Measurements from ENCODE around the gene DENND4A.
"Not testable (repeated sequence)": the region's sequence is repeated elsewhere in the genome, so short reads cannot be mapped to it uniquely, and the experiment has no call there.

Gene DENND4A

DNA sequence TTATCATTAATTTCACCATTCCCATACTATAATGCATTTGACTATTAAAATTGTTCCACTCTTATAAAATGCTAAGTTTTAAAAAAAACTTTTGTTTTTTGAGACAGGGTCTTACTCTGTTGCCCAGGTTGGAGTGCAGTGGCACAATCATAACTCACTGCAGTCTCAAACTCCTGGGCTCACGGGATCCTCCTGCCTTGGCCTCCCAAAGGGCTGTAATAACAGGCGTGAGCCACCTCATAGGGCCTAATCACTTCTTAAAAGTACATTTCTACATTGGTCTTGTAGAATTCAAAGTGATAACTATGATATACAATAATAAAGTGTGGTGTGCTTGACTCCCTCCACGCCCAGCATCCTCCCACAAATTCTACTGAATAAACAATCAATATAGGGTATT, 3.0 kb downstream of the DENND4A start:
- no peak for DNase-seq (ENCODE audit: low spot score)

DNA sequence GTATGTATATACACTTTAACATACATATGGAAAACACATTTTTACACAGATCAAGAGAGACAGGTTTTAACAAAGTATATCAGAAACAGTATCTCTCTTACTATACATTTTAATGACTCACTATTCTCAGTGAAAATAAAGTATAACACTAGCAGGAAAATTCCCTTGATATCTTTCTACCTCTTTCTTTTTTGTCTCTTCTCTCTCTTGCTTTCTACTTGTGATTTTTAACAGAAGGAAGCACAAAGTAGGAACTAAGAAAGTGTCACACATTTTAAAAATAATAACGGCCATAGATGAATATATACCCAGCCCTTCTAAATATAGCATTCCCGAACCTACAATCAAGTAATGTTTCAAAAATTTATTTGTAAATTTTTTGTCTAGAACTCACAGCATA, 4.8 kb downstream of the DENND4A start:
- no peak for DNase-seq (ENCODE audit: low spot score)

DNA sequence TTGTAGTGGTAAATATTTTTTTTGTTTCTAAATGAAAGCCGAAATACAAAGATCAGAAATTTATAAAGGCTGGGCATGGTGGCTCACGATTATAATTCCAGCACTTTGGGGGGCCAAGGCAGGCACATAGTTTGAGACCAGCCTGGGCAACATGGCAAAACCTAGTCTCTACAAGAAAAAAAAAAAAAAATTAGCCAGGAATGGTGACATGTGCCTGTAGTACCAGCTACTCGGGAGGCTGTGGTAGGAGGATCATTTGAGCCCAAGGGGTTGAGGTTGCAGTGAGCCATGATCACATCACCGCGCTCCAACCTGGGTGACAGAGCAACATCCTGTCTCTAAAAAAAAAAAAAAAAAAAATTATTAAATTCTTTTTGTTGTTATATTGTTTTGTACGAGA, 6.9 kb downstream of the DENND4A start:
- DNase-seq (ENCODE audit: low spot score), result no peak

DNA sequence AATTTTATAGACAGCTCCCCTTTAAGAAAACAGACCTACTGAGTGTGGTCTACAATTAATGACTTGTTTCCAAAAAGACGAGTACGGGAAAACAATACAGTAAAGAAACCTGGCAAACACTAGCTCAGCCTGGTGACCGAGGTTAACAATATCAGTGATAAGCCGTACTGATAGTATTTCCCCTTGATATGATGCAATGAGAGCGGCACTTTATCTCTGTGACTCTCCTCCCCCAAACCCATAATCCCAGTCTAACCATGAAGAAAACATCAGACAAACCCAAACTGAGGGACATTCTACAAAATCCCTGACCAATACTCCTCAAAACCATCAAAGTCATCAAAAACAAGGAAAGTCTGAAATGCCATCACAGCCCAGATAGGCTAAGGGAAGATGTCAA, 8.2 kb downstream of the DENND4A start:
- no peak for DNase-seq (ENCODE audit: low spot score)

DNA sequence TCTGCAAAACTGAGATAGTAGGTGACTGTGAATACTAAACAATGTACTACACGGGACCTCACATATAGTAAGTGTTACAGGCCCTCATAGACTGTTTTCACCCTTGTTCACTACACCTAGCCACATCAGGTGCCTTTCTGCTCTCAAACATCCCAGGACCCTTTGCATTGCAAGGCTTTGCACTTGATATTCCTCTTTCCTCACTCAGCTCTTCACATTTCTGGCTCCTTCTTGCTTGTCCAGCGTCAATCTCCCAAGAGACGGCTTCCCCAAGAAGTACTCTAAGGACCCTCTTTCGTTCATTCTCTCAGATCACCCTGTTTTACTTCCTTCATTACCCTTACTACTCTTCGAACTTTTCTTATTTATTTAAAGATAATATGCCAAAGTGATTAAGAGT, 10.0 kb downstream of the DENND4A start:
- no peak for DNase-seq (ENCODE audit: low spot score)

DNA sequence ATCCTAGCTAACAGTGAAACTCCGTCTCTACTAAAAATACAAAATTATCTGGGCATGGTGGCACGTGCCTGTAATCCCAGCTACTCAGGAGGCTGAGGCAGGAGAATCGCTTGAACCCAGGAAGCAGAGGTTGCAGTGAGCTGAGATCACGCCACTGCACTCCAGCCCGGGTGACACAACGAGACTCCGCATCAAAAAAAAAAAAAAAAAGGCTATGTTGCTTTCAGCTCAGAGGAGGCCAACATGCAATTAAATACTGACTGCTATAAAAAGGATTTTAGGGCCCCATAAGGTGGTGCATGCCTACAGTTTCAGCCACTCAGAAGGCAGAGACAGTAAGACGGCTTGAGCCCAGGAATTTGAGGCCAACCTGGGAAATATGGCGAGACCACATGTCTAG, 13.4 kb downstream of the DENND4A start:
- DNase-seq (ENCODE audit: low spot score), result not testable (repeated sequence)

DNA sequence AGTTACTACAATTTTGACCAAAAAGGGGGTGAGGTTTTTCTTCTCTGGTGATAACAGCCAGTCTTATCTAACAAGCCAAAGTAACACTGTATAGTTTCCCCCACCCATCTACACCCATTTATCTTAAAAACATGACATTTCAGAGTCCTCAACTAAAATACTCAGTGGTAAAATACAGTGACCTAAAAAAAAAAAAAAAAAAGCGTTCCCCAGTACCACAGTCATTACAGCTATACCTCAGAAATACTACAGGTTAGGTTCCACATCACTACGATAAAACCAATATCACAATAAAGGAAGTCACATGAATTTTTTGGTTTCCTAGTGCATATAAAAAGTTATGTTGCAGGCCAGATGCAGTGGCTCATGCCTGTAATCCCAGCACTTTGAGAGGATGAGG, 13.8 kb downstream of the DENND4A start:
- DNase-seq (ENCODE audit: low spot score), result no peak

DNA sequence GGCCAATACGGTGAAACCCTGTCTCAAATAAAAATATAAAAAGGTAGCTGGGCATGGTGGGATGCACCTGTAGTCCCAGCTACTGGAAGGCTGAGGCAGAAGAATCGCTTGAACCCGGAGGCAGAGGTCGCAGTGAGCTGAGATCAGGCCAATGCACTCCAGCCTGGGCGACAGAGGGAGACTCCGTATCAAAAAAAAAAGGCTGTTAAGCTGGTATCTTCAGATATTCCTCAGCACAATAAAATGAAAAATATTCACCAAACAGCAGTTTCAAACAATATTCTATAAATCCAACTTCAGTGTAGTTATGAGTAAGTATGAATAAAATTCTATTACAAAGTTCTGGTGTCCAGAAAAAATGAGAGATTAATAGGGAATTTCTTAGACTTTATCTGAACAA, 14.2 kb downstream of the DENND4A start:
- no peak for DNase-seq (ENCODE audit: low spot score)

DNA sequence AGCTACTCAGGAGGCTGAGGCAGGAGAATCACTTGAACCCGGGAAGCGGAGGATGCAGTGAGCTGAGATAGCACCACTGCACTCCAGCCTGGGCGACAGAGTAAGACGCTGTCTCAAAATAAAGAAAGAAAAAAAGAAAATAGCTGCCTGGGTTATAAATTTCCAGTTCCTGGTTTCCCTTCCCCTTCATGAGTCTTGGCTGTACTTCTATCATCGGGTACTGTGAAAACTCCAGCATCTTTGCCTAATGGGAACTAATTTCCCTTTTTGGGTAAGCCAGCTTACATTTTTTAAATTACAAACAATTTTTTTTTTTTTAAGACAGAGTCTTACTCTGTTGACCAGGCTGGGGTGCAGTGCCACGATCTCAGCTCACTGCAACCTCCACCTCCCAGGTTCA, 15.0 kb downstream of the DENND4A start:
- no peak for DNase-seq (ENCODE audit: low spot score)

DNA sequence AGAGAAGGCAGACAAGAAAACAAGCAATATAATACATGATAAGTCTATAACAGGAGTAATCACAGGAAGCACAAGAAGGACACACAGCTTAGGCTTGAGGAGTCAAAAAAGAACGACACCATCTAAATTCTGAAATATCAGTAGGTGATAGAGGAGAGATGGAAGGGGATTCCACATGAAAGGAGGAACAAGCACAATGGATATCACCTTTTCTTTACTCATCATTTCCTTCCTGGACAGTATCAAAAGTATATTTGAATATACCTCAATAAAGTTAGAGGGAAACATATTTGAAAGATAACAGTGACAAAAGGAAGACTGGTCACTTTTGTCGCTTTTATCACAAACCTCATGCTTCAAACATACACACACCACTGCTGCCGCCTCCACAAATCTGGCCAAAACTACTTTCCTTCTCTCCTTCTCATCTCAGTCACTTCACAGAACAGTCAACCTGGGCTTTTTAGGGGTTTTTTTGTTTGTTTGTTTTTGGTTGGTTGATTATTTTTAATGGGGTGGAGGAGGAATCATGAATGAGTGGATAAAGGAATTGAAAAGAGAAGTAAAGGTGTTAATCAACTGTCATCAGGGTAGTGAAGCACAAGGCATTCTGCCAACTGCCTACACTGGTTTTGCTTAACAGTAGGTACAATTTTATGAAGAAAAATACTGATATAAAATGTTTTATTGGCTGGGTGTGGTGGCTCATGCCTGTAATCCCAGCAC, 18.5 kb downstream of the DENND4A start:
- DNase-seq (ENCODE audit: low spot score), result no peak

DNA sequence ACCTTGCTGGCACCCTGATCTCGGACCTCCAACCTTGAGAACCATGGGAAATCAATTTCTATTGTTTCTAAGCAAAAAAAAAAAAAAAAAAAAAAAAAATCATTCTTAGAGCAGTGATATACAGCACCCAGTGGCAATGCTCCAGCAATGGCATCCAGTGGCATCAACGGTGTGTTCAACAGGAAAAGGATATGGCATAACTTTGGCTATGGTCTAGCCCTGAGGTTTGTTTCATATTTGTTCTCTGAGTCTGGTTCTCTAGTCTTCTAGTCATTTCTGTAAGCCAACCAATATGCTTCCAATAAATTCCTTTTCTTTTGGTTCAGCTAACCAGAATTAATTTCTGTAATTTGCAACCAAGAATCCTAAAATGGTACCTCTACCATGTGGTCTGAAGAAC, 19.2 kb downstream of the DENND4A start:
- DNase-seq (ENCODE audit: low spot score), result no peak

DNA sequence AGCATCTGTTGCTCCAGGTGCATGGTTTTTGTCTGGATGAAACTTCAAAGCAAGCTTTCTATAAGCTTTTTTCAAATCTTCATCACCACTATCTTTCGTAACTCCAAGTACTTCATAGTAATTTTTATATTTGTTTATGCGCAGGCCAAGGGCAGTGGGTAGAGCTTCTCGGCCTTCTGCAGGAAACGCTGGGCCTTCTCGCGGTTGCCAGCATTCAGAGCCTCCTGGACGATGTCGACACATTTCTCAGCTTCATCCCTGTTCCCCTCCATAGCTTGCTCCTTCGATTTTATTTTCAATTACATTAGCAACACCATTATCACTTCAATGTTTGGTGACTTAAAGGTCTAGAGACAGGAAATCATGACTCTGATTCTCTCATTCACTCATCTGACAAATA, 20.2 kb downstream of the DENND4A start:
- DNase-seq (ENCODE audit: low spot score), result no peak

DNA sequence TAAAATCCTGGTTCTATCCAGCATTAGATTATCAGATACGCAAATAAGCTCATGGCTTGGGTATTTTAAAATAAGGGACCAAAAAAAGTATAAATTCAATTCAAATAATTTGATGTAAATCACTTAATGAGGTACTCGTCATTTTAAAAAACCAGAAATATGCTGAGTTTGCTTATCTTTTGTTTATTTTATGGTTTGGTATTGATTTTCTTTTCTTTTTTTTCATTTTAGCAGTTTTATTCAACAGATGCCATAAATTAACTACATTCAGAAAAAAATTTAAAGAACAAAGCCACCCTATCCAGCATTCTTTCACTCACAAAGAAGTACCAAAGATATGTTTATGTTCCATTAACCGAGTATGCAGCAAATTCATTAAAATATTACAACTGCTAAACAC, 22.6 kb downstream of the DENND4A start:
- DNase-seq (ENCODE audit: low spot score), result no peak

DNA sequence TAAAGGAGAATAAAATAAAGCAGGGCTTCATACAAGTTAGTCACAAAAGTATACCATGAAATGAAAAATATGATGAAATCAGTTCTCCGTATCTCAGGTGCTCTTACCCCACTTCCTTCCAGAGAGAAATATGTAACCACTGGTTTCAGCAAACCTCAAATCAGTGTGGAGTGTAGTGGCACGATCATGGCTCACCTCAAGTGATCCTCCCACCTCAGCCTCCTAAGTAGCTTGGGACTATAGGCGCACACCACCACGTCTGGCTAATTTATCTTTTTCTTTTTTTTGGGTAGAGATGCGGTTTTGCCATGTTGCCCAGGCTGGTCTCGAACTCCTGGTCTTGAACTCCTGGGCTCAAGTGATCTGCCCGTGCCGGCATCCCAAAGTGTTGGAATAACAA, 24.2 kb downstream of the DENND4A start:
- no peak for DNase-seq (ENCODE audit: low spot score)

DNA sequence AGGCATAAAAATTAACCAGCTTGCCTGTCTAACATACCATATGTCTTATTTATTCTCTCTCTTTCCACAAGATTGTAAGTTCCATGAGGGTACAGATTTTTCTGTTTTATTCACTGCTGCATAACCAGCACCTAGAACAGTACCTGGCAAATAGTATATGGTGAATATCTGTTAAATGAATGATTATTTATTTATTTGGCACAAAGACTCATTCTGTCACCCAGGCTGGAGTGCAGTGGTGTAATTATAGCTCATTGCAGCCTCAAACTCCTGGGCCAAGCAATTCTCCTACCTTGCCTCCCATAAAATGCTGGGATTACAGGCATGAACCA, 24.9 kb downstream of the DENND4A start:
- DNase-seq (ENCODE audit: low spot score), result no peak

DNA sequence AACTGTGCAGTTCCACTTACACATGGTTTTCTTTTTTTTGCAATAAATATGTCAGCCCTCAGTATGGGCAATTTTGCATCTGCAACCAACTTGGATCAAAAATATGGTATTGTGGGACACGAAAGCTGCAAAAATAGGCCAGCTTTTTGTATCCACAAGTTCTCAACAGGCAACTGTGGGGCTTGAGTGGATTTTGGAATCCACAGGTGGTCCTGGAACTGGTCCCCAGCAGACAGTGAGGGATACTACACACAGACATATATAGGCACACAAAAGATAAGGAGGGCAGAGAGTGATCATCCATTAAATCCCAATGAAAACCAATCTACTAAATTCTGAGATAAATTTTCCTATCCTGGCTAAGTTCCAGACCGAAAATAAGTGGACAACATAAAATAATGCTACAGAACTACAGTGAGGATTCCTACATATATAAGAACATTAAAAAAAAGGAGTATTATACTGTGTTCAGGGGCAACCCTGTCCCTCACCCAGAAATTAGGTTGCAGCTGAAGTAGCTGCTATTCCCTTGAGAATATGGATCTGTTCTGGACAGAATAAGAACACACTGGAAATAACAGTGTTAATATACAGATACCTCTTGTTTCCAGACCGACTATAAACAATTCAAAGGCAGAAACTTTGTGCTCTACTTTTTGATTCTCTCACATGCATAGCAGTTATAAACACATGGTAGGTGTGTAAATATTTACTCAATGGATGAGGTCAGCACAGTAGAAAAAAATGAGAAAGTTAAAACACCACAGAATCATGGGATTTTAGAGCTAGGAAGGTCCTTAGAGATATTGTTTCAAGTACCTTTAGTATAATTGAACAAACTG, 25.4 kb downstream of the DENND4A start:
- DNase-seq (ENCODE audit: low spot score), result no peak

DNA sequence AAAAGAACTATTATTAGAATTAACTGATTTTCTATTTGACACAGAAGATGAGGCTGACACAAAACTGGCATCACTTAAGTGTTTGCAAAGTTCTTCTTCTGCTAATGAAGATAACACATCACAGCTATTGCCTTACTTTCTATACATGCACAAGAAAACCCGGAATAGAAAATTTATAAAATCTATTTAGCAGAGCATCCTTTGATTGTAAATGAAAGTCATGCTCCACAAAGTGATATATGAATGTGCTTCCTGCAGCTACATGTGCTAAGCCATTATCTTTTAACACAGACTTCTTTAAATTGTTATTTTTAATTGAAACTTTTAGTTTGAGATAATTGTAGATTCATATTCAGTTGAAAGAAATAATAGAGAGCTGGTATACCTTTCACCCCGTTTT, 27.0 kb downstream of the DENND4A start:
- no peak for DNase-seq (ENCODE audit: low spot score)

DNA sequence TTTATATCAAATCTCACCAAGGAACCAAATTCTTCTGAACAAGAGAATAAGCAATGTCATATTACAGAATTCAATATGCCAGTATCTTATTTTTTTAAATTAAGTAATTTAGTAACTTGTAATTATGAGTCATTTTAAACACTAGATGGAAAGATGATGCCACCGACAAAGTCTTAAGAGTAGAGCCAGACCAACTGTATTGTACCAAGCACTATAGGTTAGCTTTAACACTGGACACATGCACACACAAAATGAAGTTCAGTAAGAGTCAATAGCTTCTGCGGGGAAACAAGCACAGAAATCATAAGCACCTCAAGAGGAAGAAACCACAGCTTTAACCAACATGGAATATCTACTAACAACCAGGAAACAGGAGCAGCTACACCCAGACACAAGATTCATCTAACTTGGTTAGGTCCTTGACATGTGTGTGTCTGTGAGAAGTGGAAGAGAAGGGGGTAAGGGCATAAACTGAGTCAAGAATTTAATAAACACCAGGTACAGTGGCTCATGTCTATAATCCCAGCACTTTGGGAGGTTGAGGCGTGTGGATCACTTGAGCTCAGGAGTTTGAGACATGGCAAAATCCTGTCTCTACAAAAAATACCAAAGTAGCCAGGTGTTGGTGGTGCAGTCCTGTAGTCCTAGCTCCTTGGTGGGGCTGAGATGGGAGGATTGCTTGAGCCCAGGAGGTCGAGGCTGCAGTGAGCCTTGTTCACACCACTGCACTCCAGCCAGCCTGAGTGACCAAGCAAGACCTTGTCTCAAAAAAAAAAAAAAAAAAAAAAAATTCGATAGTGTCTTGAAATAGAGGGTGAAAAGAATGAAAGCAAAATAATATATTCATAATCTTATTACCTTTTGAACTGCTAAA, 28.9 kb downstream of the DENND4A start:
- no peak for DNase-seq (ENCODE audit: low spot score)

DNA sequence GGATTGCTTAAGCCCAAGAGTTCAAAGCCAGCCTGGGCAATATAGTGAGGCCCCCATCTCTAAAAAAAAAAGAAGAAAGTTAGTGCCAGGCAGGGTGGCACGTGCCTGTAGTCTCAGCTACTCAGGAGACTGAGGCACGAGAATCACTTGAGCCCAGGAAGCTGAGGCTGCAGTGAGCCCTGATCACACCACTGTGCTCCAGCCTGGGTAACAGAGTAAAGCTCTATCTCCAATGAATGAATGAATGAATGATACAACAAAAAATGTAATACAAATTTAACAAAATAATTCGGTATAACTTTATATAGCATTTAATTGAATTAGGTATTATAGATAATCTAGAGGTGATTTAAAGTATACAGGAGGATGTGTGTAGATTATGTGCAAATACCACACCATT, 29.7 kb downstream of the DENND4A start:
- DNase-seq (ENCODE audit: low spot score), result no peak

DNA sequence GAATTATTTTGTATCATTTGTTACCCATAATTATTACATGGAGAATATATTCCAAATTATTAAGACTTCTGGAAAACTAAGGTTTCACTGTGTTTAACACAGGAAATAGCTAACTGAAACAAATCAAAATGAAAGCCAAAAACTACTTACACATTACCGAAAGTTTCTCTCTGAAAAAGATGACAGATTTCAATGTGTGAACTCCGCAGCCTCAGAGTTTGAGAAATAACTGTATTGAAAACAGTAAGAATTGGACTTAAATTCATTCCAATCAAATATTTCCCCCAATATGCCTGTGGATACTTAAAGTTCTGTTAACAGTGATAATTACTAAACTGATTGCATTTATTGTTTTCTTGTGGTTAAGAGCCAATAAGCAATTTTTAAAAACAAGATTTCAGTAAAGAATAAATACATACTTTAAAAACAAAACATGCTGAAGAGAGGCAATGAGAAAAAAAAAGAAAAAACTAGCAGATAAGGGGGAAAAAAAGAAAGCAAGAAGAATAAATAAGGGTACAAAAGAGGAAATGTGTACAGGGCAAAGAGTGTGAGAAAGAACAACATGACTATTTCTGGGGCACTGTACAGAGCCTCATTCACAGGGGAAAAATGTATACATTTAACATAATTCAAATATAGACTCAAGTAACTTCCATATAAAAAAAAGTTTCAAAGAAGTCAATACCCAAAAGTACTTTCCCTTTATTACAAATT, 30.7 kb downstream of the DENND4A start:
- DNase-seq (ENCODE audit: low spot score), result no peak

DNA sequence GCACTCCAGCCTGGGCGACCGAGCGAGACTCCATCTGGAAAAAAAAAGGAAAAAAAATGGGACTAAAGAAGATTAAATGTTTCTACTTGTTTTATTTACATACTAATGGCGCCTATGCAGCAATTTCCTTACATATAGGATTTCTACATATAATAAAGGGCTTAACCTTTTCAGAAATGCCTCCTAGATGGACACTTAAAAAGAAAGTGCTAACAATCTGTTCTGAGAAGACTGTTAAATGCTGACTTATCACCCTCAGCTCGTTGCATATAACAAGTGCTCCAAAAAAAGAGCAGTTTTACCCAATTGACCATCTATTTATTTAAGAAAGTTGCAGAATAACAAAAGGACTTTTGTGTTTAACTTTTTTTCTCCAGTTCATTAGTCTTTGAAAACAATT, 32.7 kb downstream of the DENND4A start:
- DNase-seq (ENCODE audit: low spot score), result no peak

DNA sequence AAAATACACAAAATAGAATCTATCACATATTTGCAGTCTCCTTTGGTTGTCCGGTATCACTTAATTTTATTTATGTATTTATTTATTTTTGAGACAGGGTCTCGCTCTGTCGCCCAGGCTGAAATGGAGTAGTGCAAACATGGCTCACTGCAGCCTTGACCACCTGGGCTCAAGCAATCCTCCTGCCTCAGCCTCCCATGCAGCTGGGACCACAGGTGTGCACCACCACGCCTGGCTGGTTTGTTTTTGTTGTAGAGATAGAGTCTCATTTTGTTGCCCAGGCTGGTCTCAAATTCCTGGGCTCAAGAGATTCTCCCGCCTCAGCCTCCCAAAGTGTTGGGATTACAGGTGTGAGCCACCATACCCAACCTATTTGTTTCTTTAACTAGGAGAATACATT, 33.9 kb downstream of the DENND4A start:
- no peak for DNase-seq (ENCODE audit: low spot score)

All from ecto neural progenitor cell (in vitro differentiated cells).